ENCODE results near the gene GNAS-AS1.

GNAS-AS1 gene

DNA sequence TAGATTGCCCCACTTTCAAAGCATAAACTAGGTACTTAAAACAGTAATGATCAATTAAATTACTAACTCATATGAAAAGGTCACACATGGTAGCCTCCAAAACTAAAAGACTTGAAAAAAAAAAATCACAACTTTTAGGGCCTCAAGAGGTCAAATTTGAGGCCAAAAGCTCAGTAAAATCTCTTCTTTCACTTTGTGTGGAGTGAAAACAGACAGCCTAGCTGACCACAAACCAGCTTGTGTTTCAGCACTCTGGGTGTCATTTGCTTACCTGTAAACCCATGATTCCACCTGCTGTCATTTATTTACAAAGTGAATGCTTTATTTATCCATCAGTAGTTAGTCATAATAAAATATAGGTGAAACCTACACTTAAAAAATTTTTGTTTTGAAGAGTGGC lies 35.8 kb upstream of the GNAS-AS1 start:
- DNase-seq (ENCODE audit: low read depth in 3 of 3): no peak

DNA sequence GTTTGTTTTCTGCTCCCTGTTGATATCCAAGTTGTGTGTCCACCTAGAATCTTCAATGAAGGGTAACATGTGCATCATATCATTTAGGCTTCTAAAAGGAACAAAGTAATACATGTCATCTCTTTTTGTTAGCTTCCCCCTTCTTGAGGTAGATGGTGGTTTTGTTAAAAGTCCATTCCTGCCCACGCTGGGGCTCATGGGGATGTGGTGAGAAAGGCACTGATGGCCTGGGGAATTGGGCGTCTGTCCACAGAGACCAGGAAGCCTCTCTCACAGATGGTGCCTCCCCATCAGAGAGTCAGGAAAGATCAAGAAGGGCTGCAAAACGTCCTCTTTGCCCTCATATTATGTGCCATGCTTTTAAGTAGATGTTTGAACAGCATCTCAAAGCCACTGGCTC lies 34.3 kb upstream of the GNAS-AS1 start:
- no peak for DNase-seq (ENCODE audit: low read depth in 3 of 3)

GRCh38 chr20:58883241-58883691 lies 32.6 kb upstream of the GNAS-AS1 start:
- no peak for DNase-seq (ENCODE audit: low read depth in 3 of 3)

GRCh38 chr20:58882704-58883089 lies 32.0 kb upstream of the GNAS-AS1 start:
- DNase-seq (ENCODE audit: low read depth in 3 of 3): no peak

DNA sequence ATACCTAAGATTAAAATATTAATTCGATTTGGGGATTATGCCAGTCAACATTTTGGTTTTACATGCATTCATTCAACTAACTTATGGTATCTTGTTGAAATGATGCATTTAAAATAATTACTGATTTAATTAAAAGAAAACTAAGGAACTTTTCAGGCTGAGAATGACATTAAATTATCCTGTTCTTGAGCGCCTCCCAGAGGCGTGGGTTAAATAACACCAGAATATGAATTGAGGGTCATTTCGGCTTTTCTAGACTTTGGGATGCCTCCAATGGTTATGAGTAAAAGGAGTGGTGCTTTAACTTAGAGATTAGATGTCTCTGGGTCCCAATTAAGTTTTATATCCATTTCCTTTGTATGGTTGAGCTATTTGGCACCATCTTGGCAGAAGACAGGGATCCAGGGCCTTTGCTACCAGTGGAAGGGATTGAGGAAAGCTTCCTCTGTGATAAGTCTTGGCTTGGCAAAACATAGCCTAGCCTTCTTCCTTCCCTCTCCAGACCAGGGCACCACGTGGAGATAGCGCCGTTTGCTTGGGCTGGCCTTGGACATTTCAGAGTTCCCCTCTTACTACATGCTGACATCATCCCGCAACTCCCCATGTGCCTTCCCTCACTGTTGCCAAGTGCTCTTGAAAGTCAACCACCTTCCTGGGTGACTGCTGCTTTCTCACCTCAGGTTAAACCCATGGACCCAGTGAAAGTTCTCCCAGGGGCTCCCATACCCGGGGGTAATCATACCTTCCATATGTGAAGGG lies 30.5 kb upstream of the GNAS-AS1 start:
- DNase-seq (ENCODE audit: low read depth in 3 of 3): no peak

- DNase-seq (ENCODE audit: low read depth in 3 of 3): no peak
Observed at GRCh38 chr20:58880441-58880840, 29.7 kb upstream of the GNAS-AS1 start.

DNA sequence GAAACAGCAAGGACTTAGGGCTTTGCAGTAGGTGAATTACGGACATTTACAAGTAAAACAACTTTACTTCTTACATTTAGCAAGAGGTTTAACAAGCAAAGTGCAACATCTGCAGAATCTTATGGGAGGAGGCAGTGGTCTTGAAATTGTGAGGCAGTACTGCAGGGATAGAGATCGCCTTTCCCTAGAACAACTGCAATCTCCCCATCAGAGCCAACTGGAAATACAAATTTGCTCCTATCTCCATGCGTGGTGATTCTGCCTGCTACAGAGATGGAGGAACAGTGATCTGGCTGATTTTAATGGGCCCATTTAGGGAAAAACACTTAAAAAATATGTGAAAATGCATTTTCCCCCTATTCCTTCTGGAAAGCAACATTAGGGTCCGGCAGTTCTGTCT lies 27.7 kb upstream of the GNAS-AS1 start:
- DNase-seq (ENCODE audit: low read depth in 3 of 3): no peak

GRCh38 chr20:58877976-58878360 lies 27.3 kb upstream of the GNAS-AS1 start:
- DNase-seq (ENCODE audit: low read depth in 3 of 3): no peak

DNA sequence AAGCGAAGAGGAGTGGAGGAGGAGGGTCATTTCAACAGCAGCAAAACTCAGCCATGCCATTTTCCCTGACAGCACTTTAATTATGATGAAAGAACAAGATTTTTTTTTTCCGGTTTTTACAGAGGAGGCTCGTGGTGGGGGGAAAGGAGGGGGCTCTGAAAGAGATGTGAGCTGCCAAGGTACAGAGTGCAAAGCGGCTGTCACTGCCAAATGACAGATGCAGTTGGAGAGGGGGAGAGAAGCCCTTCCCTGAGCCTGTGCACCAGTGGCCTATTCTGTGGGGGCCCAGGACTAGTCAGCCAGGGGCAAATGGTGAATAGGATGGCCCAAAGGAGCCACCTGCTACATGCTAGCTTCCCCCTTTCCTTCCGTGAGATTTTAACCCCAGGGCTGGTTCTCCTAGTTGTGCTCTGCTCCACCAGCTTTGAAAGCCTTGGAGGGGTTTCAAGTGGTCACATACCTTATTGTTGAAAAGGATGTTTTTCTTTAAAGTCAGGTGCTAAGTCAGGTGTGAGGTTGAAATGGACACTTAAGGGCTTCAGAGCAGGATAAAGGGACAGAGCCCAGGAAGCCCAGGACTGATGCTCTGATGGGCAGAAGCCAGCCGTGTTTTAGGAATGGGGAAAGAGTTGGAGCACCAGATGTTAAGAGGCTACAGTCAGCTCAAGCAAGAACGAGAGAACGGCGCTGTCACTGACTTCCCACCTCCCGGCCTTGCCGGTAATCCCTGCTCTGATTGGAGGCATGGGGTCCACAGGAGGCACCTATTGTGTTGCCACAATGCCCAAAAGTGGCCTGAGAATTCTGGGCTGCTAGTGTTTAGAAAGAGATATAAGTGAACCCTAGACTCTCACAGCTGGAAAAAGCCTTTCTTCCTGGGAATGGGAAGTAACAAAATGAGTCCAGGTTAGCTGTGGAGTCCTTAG lies 26.6 kb upstream of the GNAS-AS1 start:
- DNase-seq (ENCODE audit: low read depth in 3 of 3): no peak

DNA sequence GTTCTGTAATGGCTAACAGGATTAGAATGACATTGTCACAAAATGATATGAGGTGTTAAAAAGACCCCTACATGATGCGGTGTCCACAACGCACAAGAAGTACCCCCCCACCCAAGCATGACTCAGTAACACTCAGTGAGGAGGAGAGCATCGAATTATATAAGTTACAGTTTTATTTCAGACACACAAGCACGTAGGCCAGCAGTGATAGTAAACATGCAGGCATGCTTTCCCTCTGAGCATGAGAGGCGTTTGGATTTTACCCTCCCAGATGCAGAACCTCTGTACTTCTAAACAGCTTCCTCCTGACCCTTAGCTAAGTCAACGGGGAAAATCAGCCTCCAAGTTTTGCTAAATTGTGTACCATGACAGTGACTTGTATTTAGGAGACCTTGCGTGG lies 25.7 kb upstream of the GNAS-AS1 start:
- DNase-seq (ENCODE audit: low read depth in 3 of 3): no peak

DNA sequence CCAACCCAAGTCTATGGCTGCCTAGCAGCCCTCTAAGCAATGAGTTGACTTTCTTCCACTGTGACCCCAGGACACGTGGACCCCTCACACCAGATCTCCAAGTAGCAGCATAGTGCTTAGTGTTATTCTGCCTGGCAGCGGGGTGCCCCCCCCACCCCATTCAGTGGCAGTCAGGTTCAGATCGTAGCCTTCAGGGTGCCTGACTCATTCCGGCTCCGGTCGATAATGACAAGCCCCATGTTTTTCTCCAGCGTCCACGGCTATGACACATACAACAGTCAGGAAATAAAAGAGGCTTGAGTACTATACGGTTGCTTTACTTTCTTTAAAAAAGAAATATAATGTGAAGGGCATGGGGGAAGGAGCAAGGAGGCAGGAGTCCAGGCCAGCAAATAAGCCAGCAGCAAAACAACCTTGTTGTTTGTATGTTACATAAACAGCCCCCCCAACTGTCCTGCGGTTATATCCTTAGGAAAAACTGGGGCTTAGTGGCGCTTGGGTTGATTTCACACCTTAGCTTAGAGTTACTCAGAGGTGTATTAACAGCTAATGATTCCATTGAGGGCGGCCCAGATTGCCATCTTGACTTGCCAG lies 24.9 kb upstream of the GNAS-AS1 start:
- no peak for DNase-seq (ENCODE audit: low read depth in 3 of 3)

GRCh38 chr20:58875111-58875510 lies 24.4 kb upstream of the GNAS-AS1 start:
- no peak for DNase-seq (ENCODE audit: low read depth in 3 of 3)

- DNase-seq (ENCODE audit: low read depth in 3 of 3): no peak
Observed at GRCh38 chr20:58874469-58874868, 23.8 kb upstream of the GNAS-AS1 start.

DNA sequence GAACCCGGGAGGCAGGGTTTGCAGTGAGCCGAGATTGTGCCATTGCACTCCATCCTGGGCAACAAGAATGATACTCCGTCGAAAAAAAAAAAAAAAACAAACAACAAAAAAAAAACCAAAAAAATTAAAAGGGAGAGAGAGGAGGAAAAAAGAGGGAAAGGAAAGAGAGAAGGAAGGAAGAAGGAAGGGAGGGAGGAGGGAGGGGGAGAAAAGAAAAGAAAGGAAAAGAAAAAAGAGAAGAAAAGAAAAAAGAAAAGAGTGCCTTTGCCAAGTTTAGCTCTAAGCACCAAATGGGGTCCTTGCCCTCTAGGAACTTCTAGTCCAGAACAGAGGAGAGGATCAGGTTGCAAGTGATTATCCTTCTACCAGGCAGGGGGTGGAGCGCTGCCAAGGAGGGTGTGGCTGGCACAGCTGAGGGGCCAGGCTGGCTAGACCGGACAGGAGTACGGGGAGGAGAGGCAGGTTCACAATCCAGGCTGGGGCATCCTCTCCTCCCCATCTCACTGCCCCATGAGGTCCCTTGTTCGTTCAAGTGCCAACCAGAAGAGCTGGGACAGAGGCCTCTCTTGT lies 20.9 kb upstream of the GNAS-AS1 start:
- no peak for DNase-seq (ENCODE audit: low read depth in 3 of 3)

- peak in 2 of 3 donors; percentile 32 to 47 for DNase-seq (ENCODE audit: low read depth in 3 of 3)
Observed at GRCh38 chr20:58870293-58871014, 19.8 kb upstream of the GNAS-AS1 start.

DNA sequence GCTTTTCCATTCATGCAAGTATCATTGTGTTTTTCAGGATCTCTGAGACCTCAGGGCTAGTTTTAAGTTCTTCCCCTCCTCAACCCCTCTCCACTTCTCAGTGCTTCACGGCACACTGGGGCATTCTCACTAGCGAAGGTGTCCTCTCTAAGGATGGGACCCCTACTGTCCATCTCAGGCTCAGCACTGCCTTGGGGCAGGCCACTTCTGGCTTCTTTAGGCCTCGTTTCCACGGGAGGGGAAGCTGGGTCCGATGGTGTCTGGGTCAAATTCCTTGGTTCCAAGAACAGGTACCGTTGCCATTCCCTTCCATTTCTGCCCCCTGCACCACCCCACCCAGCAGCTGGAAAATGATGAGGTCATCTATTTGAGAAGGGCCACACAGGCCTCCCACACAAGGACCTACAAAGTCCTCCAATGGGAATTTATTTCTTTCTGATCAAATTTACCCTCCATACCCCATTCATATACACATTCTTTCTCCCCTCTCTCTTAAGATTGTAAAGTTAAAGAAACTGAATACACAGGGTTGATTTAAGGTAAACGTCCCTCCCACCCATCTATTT lies 19.0 kb upstream of the GNAS-AS1 start:
- no peak for DNase-seq (ENCODE audit: low read depth in 3 of 3)

GRCh38 chr20:58868795-58869194 lies 18.1 kb upstream of the GNAS-AS1 start:
- DNase-seq (ENCODE audit: low read depth in 3 of 3): no peak

DNA sequence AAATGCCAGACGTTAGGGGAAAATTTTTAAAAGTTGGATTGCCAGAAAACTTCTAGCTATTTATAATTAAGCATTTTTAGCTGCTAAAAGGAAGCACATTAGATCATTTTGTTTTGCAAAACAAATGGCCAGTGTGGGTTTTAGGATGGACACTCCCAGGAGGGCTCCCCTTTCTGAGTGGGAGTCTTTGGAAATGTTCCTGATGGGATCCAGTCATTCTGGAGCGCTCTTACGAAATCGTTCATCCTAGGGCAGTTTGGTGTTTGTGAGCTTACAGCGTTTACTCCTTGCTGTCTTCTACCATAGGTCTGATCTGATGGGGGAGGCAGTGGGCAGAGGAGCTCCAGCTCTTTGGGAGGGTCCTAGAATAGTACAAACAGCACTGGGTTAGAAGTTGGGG lies 16.5 kb upstream of the GNAS-AS1 start:
- DNase-seq (ENCODE audit: low read depth in 3 of 3): no peak

DNA sequence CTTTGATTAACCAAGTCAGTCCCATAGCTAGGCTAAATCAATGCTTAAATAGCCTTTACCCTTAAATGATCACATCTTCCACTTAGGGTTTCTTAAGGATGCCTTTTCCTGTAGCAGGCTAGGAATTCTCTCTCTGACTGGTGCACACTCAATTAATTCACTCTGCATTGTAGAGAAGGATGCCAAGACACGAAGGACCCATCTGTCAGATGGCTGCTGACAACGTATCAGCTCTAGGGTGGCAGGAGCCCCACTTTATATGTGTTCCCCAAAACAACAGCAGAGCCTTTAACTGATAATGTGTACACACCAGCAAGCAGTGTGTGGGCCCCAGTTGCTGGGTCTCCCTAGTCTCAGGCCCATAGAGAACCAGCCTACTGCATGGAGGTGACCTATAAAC lies 15.1 kb upstream of the GNAS-AS1 start:
- DNase-seq (ENCODE audit: low read depth in 3 of 3): no peak

DNA sequence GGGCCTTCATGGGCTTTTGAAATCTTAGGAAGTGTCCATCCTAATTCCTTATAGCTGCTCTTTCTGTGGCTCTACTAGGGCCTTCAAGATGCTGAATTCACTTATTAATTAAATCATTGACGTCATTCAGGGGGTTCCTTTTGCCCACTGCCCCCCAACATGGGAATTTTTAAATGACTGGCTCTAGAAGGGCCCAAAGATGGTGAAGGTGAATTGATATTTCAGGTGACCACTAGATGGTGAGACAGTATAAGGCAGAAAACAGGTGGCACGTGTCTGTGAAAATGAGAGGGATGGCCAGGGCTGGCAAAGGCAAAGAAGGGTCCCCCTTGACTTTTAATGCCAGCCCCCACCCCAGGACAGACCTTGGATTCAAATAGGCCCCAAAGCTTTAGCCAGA lies 13.6 kb upstream of the GNAS-AS1 start:
- no peak for DNase-seq (ENCODE audit: low read depth in 3 of 3)
